Measurements from ENCODE around the gene WDR33. TPM values are rescaled to one million over a fixed set of nuclear protein-coding genes. Genes with fewer than 3 reads are reported as not detected.

Gene WDR33
- total and polyA plus RNA-seq, 2 of the 13 experiments (the other 11 are each of a cell fraction or from before 2014, with no cell fraction given), result 54.9 to 78.2 TPM

GRCh38 chr2:127810619-127811396 lies at the start of gene WDR33 (continued):
- TF ChIP-seq NFE2 (CRISPR knock-in tag; IDR thresholded peaks at IDR 0.05), result no peak
- 0 out of 2 replicates have a peak, but pooled peaks have one; percentile 65 for TF ChIP-seq TBP (CRISPR knock-in tag; IDR thresholded peaks at IDR 0.05)
- peak; percentile 98 for TF ChIP-seq SMAD1 (CRISPR knock-in tag; IDR thresholded peaks at IDR 0.05; ENCODE audit: borderline replicate concordance, low read depth)
- TF ChIP-seq ATF7 (IDR thresholded peaks at IDR 0.05), result no peak
- peak; percentile 89; the same call in 1 of the 2 replicates for TF ChIP-seq ATF7 (CRISPR knock-in tag; IDR thresholded peaks at IDR 0.05)
- no peak for TF ChIP-seq FUBP1 (CRISPR knock-in tag; IDR thresholded peaks at IDR 0.05; ENCODE audit: borderline replicate concordance)
- TF ChIP-seq ZSCAN29 (CRISPR knock-in tag; conservative IDR thresholded peaks at IDR 0.05), result peak; percentile 85
- TF ChIP-seq JDP2 (CRISPR knock-in tag; IDR thresholded peaks at IDR 0.05; ENCODE audit: borderline replicate concordance), result no peak; the same call in 1 of the 2 replicates
- TF ChIP-seq AKNA (CRISPR knock-in tag; IDR thresholded peaks at IDR 0.05; ENCODE audit: borderline replicate concordance), result peak; percentile 13
- 0 out of 2 replicates have a peak, but pooled peaks have one; percentile 22 for TF ChIP-seq SSRP1 (CRISPR knock-in tag; IDR thresholded peaks at IDR 0.05)
- no peak; the same call in 1 of the 2 replicates for TF ChIP-seq STAT5B (CRISPR knock-in tag; IDR thresholded peaks at IDR 0.05)
- peak; percentile 76 for TF ChIP-seq BHLHE40 (IDR thresholded peaks at IDR 0.05; ENCODE audit: low read length)
- peak; percentile 95 for TF ChIP-seq ZNF414 (CRISPR knock-in tag; IDR thresholded peaks at IDR 0.05)
- peak; percentile 93 for TF ChIP-seq ZNF792 (CRISPR knock-in tag; IDR thresholded peaks at IDR 0.05)
- peak; percentile 96 for TF ChIP-seq ZBTB20 (CRISPR knock-in tag; IDR thresholded peaks at IDR 0.05; ENCODE audit: borderline replicate concordance, low read depth)
- peak; percentile 91 for TF ChIP-seq ZNF619 (CRISPR knock-in tag; IDR thresholded peaks at IDR 0.05)
- TF ChIP-seq GLMP (CRISPR knock-in tag; IDR thresholded peaks at IDR 0.05; ENCODE audit: borderline replicate concordance), result peak; percentile 88; the same call in 1 of the 2 replicates
- peak; percentile 26; the same call in 1 of the 2 replicates for TF ChIP-seq ATF7-NPFF (CRISPR knock-in tag; IDR thresholded peaks at IDR 0.05; ENCODE audit: low read depth)
